GM12865 (cell line): Measurements from ENCODE around the gene HGD.

ENCODE experiments used
- DNase-seq: peaks from one replicate; pipeline ENCODE4 v3.0.0; 2010; ENCODE audit warnings: low read depth
- H3K4me3 ChIP-seq: 2 replicates; pipeline ENCODE4 v1.5.1; 2011; ENCODE audit warnings: mild to moderate bottlenecking, low read depth, low read length, control low read depth
- TF ChIP-seq, protein P1 (sequence below): IDR thresholded peaks from 2 replicates; pipeline ENCODE4 v1.5.1; 2011; ENCODE audit warnings: low read length, control low read depth, low read depth, inconsistent platforms; ENCODE audit not compliant: insufficient read depth; ENCODE audit errors: missing control alignments

HGD gene

DNA sequence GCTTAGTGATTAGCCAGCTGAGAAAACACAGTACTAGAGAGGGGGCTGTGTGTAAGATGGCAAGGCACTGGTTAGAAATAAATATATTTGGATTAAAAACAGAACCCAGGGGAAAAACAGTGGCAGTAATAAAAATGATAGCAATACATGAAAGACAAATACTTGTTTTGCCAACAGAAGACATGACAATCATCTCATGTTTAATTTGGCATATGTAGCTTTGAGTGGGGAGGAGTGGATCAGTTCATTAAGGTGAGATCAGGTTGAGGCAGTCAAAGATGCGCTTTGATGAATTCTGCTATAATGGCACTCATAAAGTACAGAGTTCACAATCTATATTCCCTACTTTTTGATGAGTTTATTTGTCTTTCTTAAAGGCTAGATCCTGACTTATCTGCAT lies 3.4 kb upstream of the HGD start:
- DNase-seq: no peak
- TF ChIP-seq, protein P1, sequence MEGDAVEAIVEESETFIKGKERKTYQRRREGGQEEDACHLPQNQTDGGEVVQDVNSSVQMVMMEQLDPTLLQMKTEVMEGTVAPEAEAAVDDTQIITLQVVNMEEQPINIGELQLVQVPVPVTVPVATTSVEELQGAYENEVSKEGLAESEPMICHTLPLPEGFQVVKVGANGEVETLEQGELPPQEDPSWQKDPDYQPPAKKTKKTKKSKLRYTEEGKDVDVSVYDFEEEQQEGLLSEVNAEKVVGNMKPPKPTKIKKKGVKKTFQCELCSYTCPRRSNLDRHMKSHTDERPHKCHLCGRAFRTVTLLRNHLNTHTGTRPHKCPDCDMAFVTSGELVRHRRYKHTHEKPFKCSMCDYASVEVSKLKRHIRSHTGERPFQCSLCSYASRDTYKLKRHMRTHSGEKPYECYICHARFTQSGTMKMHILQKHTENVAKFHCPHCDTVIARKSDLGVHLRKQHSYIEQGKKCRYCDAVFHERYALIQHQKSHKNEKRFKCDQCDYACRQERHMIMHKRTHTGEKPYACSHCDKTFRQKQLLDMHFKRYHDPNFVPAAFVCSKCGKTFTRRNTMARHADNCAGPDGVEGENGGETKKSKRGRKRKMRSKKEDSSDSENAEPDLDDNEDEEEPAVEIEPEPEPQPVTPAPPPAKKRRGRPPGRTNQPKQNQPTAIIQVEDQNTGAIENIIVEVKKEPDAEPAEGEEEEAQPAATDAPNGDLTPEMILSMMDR: no peak
- H3K4me3 ChIP-seq: no peak overlapping the region

DNA sequence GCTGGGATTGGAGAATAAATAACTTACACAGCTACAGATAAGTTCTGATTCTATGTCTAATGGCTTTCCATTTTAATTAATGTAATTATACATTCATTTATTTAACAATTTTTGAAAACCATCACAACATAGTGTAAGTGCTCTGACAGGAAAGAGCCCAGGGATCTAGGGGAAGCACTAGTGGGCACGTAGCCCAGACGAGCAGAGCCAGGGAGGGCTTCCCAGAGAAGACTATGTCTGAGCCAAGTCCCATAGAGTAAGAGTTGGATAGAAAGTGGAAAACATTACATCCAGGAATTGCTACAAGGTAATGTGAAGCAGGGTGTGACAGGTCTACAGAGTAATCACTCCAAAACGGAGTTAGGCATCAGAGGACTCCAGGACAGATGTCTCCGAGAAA lies 2.9 kb upstream of the HGD start:
- TF ChIP-seq, protein P1: no peak
- H3K4me3 ChIP-seq: no peak overlapping the region
- DNase-seq: no peak

DNA sequence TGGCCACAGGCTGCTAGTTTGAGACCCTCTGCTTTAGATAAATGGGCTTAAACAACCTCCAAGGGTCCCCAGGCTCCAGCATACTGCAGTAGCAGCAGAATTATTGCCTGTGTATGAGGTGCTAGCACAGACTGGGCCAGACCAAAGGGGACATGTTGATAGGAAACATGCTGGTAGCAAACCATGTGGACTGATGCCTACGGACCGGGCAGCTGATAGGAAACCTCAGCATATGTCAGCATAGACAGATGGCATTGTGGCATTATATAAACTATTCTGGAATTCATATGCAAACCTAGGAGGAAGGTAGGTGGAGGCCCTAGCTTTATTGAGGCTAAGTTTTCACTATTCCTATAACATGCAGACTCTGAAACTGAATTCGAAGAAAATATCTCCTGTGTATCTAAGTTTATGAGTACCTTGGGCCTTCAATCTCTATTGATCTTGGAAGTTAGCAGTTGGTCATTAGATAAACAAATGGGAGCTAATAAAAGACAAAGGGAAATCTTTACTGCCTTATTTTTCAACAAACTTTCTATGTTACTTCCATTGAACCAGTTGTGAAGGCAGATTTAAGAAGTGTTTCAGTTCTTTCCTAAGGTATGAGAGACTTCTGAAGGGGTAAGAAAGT lies 1.7 kb upstream of the HGD start:
- TF ChIP-seq, protein P1: no peak
- no peak overlapping the region for H3K4me3 ChIP-seq
- no peak for DNase-seq

DNA sequence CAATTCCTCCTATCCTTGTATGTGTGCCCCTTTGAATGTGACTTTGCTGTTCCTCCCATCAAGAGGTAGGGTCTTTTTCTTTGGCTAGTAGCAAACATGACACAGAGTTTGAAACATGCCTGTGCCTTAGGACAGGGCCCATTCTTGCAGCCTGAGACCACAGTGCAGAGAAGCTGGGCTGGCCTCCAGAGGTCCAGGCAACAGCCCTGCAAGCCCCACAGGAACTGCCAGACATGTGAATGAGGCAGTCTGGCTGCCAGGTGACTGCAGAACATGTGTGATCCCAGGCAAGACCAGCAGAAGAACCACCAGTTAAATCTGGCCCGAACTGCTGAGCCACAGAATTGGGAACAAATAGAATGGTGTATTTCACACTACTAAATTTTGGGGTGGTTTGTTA lies 1.2 kb upstream of the HGD start:
- H3K4me3 ChIP-seq: no peak overlapping the region
- DNase-seq: no peak
- TF ChIP-seq, protein P1: no peak

DNA sequence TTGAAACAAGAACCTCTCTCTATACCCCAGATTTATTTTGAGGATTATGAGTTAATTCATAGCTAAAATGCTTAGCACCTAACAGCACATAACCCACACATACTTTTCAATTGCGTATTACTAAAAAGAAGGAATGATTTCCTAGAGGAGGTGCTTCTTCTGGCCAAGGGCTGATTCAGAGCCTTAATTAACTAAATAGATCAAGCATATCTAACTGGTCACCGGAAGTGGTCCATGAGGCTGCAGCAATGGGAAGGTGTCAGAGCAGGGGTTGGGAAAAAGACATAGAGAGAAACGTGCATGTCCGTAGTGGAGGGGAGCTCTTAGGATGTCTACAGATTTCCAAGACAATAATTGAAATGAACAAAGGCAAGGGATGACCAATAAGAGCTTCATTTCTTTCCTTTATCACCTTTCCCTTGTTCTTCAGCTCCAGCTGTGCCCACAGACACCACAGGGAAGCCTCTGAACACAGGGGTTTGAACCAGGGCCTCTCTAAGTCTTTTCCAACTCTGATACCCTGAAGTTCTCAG lies 467 bp downstream of the HGD start:
- TF ChIP-seq, protein P1: no peak
- H3K4me3 ChIP-seq: no peak overlapping the region
- no peak for DNase-seq

DNA sequence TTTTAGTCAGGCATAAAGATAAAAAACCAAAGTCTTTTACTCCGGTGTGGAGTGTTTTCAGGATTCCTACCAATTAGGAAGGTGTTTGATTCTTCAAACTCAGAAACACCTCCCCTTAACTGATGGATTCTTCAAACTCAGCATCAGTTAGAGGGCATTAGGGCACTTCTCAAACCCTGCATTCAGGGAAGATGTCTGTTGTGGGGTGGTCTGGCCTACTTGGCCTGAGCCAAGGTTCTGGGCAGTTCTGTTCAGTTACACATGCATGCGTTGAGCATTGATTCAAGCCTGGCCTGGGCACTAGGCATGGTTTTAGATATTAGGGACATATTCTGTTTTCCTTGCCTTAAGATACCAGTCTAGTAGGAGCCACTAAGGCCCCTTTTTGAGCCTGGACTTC lies 1.0 kb downstream of the HGD start:
- TF ChIP-seq, protein P1: no peak
- DNase-seq: no peak
- no peak overlapping the region for H3K4me3 ChIP-seq
